Thoracic aorta (tissue), 2 donors: ENCODE measurements around the gene SRC. TPM values are rescaled to one million over a fixed set of nuclear protein-coding genes. Genes with fewer than 3 reads are reported as not detected.
A peak's percentile ranks its signal among the peaks of the same experiment; 100 is the strongest.

Experiments
- ATAC-seq: fragments of 150-250 bp; one replicate; pipeline ENCODE4 v1.8.0; 2017; ENCODE audit warnings: low read depth; ENCODE audit not compliant: insufficient number of reproducible peaks, low FRiP score
- DNase-seq: peaks from one replicate; pipeline ENCODE4 v3.0.0-alpha.2; 2020; ENCODE audit warnings: low spot score
- H3K27ac ChIP-seq, 2 donors: fragments of 200-600 bp; sonication (generic); 1 replicate in 1 of 2; 2 replicates in 1 of 2; pipeline ENCODE4 v1.5.1; 2016; ENCODE audit warnings: mild to moderate bottlenecking in 2 of 2, moderate library complexity in 2 of 2
- H3K27me3 ChIP-seq: fragments of 200-600 bp; sonication (generic); replicated peaks from 2 replicates; pipeline ENCODE4 v1.6.0; 2016; ENCODE audit warnings: mild to moderate bottlenecking; ENCODE audit not compliant: insufficient read depth
- H3K36me3 ChIP-seq: fragments of 200-600 bp; sonication (generic); one replicate; pipeline ENCODE4 v1.5.1; 2016
- H3K4me1 ChIP-seq, 2 donors: fragments of 200-600 bp; sonication (generic); 1 replicate in 1 of 2; 2 replicates in 1 of 2; pipeline versions ENCODE4 v1.5.1 to v1.6.0; 2016; ENCODE audit warnings: low read depth in 2 of 2, mild to moderate bottlenecking in 1 of 2; ENCODE audit not compliant: control insufficient read depth in 1 of 2
- H3K4me3 ChIP-seq: fragments of 200-600 bp; sonication (generic); 2 replicates; pipeline ENCODE4 v1.5.1; 2016; ENCODE audit warnings: mild to moderate bottlenecking
- H3K9me3 ChIP-seq: fragments of 200-600 bp; sonication (generic); 2 replicates; pipeline ENCODE4 v1.5.1; 2016
- CTCF ChIP-seq: fragments of 200-600 bp; sonication (generic); IDR thresholded peaks from one replicate; pipeline ENCODE4 v1.5.1; 2019; ENCODE audit warnings: antibody characterized with exemption
- total RNA-seq, 2 donors: library from RNA; depleted of rRNA; stranded (reverse); fragments of >200 nt; gene quantifications; one replicate each; pipeline versions ENCODE4 v1.1.0 to v1.2.3, GENCODE V29; 2016

SRC gene
- total RNA-seq, 2 donors from 2014 or later = 80.3 to 89.0 TPM

- ATAC-seq (no peak), DNase-seq (no peak)
- Histone ChIP-seq H3K36me3 (peaks cover 40% of the 10 kb centered on the region), H3K4me3 (no peak overlapping the region), H3K27me3 (no peaks in the 10 kb centered on the region), H3K9me3 (no peaks in the 10 kb centered on the region), H3K27ac (no peak overlapping the region), H3K4me1 (peaks cover 0 to 36% of the 10 kb centered on the region in 2 donors)
- no peak for TF ChIP-seq CTCF
Measured at GRCh38 chr20:37401930-37402675, 56.2 kb downstream of the SRC start.

- Histone ChIP-seq H3K4me1 (peaks cover 0 to 37% of the 10 kb centered on the region in 2 donors), H3K4me3 (no peak overlapping the region)
Measured at GRCh38 chr20:37403107-37404033, 57.4 kb downstream of the SRC start.

GRCh38 chr20:37404461-37404890 is 58.5 kb downstream of the SRC start:
- DNase-seq (no peak), ATAC-seq (no peak)
- H3K4me3 ChIP-seq = no peak overlapping the region
- H3K4me1 ChIP-seq = peaks cover 0 to 37% of the 10 kb centered on the region in 2 donors
- no peaks in the 10 kb centered on the region for H3K27me3 ChIP-seq
- TF ChIP-seq CTCF = no peak
- no peaks in the 10 kb centered on the region for H3K9me3 ChIP-seq
- peak overlapping the region in 1 of 2 donors; percentile 25 for H3K27ac ChIP-seq
- peaks cover 26% of the 10 kb centered on the region for H3K36me3 ChIP-seq

More at GRCh38 chr20:37403107-37404033, 57.4 kb downstream of the SRC start:
- no peak overlapping the region for H3K27ac ChIP-seq
- no peaks in the 10 kb centered on the region for H3K27me3 ChIP-seq
- ATAC-seq = no peak
- TF ChIP-seq CTCF = no peak
- peaks cover 35% of the 10 kb centered on the region for H3K36me3 ChIP-seq
- H3K9me3 ChIP-seq = no peaks in the 10 kb centered on the region
- DNase-seq = no peak

GRCh38 chr20:37405351-37405897 is 59.5 kb downstream of the SRC start:
- Histone ChIP-seq H3K27ac (no peak overlapping the region), H3K4me3 (no peak overlapping the region), H3K27me3 (no peaks in the 10 kb centered on the region), H3K9me3 (no peaks in the 10 kb centered on the region), H3K36me3 (peaks cover 17% of the 10 kb centered on the region), H3K4me1 (peaks cover 0 to 37% of the 10 kb centered on the region in 2 donors)
- no peak for TF ChIP-seq CTCF
- DNase-seq = no peak
- no peak for ATAC-seq
